Renal cortical epithelial cell (primary cell): ENCODE measurements around the gene PDCD7. TPM values are rescaled to one million over a fixed set of nuclear protein-coding genes. Genes with fewer than 3 reads are reported as not detected.
"Not testable (repeated sequence)": the region's sequence is repeated elsewhere in the genome, so short reads cannot be mapped to it uniquely, and the experiment has no call there.

Experiments
- DNase-seq: peaks from one replicate; pipeline ENCODE4 v3.0.0-alpha.2; 2011; ENCODE audit warnings: low read depth
- total RNA-seq: library from RNA; depleted of rRNA; stranded (reverse); fragments of >200 nt; gene quantifications from 2 replicates; pipeline ENCODE4 v1.2.3, GENCODE V29; 2014

PDCD7 gene
- total RNA-seq, 1 donor from 2014 or later, result 18.4 TPM

DNA sequence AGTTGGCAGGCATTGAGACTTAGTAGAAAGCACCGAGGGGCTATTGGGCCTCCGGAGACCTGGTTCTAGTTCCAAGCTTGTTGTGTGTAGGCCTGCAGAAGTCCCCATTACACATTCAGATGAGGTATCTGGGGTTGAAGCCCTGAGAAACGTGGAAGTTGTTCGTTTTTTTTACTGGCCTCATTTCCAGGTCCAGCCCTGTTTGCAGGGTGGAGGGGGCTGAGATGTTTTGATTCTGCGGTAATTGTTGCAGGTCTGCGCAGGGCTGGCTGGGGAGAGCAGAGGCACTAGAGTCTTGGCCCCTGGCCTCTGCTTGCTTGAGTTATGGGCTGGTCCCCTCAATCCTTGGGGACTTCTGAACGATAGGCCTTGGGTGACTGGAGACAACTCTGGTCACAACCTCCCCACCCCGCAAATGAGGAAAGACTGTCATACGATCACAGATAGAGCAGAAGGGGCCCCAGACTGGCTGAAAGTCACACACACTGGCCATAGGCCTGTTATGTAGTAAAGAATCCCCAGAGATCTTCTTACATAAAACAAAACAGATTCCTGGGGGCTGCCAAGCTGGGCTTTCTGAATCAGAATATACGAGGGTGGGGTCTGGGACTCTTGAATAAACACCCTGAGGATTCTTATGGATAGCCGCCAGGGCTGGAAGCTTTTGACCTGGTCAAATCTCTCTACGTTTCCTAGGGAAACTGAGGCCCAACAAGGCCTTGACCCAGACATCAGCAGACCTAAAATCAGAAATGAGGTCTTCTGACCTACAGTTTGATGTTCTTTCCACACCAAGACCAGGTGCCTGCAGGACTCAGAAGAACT is 41.5 kb downstream of the PDCD7 start:
- DNase-seq, result no peak

DNA sequence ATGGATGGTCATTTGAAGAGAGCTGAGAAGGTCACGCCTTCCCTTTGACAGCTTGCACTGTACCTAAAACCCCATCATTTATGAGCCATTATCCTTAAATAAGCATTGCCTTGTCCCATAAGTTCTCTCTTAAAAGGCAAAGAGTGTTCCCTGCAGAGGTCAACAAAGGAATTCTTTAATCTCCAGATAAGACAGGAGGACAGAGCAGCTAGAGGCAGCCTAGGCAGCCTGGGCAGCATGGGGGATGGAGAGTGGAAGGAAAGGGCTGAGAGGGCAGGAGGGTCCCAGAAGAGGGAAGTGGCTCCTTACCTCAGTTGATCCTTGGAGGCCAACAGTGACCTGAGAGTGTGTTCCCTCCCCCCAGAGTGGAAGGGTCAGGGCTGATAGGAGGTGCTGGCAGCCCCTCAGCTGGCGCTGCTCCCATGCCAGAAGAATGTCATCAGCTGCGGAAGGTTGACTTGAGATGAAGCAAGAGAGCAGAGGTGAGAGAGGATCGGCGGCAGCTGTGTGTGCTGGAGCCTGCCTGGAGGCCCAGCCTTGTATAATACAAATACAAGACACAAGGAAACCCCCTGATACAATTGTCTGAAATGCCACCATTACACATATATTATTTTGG is 44.3 kb downstream of the PDCD7 start:
- peak; percentile 10 for DNase-seq

DNA sequence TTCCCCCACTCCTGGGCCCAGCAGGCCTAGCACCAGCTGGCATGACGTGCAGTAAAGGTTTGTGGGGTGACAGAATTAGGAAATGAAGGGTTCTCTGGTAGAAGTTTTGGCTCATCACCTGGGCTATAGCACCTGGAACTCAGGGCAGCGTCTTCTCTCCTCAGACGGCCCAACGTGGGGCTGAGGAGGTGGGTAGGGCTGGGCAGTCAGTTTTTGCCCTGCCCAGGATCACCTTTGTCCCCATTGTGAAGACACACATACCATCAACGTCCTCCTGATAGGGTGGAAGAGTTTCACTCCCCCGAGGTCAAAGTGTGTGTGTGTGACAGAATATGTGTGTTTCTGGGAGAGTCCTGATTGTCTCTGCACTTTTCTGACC is 45.0 kb downstream of the PDCD7 start:
- no peak for DNase-seq

DNA sequence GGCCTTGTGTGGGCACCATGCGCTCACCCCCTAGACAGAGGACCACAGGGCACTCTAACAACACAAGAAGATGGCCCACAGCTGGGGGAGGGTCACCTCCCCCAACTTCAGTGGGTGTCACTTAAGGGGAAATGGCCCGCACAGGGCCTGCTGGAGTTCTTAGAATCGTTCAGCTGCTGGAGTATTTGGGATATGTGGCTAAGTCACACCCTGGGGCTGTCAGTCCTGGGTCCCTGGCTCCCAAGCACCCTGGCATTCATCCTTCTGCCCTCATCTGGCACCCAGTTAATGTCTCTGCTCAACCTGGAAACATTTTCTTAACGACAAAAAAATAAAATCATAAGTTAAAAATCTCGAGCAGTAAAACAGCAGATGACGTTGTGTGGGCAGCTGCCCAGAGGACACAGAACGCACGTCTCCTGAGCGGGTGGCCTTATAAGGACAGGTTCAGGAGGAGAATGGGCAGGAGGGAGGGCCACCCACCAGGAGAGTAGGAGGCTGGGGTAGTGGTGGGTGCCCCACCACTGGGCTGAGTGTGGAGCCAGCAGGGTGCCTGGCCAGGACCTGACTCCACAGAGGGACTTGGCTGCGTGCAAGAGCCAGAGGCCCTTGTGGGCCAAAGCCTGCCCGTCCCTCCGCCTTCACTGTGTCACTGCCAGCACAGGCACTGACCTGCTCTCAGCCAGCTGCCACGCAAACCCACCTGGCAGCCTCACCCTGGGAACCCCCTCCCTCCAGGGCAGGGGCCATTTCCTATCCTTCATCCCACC is 45.5 kb downstream of the PDCD7 start:
- no peak for DNase-seq

DNA sequence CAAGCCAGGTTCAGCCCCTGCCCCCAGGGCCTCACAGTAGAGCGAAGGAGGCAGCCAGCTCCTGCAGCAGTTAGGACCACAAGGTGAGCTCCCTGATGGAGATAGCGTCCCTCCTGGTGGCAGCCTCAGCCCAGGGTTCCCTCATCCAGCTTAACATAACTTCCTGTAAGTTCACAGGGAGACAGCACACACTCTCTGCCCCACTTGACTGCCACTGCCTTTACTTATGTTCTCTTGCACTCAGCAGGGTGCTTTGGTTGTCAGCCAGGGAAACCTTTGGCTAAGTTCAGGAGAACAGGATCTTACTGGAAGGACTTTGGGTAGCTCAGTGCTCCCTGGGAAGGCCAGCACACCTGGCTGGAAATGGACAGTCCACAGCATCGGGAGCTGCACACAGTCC is 46.2 kb downstream of the PDCD7 start:
- no peak for DNase-seq

DNA sequence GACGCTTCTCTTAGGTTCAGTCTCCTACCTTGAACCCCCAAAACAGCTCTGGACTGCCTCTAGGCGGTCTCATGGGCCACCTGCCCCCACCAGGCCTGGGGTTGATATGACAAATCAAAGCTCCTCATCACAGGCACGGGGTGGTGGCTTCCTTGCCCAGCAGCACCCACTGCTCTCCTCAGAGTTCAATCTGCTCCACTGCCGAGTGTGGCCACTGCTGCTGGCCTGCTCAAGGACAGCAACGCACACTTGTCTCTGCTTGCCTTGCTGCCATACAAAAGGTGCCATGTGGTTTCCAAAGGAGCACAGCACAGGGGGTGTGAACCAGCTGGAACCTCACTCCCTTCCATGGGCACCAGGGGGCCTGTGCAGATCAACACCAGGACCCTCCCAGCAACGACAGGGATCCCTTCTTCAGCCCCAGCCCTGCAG is 46.9 kb downstream of the PDCD7 start:
- no peak for DNase-seq

DNA sequence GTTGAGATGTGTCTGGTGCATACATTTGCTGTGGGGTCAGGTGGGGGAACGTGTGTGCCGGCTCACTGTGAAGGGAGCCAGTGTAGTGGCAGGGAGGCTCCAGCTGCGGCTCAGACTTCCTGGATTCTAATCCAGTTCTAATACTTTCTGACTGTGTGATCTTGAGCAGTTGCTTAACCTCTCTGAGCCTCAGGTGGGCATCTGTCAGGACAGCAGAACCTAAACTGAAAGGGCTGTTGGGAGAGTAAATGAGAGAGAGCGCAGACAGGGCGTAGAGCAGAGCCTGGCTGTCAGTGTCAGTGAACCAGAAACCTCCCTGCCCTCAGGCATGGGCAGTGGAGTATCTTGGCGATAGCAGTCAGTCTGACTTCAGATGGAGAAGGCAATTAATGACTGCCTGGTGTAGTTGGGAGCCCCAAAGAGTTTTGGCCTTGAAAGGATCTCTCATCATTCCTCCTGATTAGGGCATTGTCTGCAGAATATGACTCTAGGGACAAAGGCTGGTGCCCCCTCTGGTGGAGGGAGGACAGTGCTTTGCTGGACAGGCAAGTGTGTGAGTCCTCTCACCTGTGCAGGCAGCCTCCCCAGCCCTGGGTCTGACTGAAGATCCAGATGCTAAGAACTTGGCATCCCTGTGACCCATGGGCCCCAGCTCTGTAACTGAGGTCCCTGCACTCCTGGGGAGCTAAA is 47.5 kb downstream of the PDCD7 start:
- DNase-seq, result peak; percentile 34

DNA sequence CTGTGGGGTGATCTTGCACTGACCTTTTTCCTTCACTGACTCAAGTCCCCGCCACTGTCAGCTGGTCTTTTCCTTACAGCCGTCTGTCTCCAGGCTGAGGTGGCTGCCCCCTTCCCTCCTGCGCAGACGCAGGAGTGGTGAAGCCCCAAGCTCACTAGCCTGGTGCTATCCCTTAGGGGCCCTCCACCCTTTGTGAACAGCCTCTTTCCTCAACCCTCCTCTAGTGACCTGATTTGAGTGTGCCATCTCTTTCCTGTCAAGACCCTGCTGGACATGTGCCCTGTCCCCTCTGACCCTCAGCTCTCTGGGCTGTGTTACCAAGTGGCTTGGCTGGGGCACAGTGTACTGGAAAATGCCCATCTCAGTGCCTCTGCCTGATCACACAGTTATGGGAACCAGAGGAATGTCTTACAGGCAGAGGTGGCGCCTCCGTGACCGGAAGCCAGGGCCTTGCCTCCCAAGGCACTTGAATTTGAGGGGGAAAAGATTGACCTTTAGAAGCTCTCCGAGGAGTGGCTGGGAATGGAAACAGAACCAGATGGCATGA is 48.3 kb downstream of the PDCD7 start:
- DNase-seq, result no peak

DNA sequence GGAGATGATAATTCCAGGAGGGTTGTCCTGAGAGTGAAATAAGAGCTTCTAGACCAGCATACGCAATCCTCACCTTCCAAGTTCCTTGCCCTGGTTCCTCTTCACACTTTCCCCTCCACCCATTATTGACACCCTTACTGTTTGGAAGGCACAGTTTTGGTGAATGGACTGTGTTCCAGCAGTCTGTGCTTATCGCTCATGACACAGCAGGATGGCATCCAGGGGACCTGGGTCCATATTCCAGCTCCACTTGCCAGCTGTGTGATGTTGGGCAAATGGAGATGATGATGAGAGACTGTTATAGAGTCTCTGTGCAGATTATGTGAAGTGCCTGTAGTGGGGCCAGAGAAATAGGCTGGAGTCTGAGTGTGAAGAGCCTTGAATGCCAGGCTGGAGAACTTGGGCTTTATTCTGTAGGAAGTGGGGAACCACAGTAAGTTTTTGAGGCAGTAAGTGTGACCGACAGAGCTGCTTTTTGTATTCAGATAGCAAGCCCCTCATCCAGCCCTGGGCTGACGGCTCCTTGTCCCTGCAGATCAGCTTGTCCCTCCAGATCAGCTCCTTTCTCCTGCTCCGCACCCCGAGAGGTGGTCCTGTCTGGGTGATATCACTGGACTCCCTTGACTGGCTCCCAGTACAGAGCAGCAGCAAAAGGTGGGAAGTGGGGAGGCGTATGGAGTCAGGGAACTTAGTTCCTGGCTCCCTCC is 49.0 kb downstream of the PDCD7 start:
- DNase-seq, result no peak

DNA sequence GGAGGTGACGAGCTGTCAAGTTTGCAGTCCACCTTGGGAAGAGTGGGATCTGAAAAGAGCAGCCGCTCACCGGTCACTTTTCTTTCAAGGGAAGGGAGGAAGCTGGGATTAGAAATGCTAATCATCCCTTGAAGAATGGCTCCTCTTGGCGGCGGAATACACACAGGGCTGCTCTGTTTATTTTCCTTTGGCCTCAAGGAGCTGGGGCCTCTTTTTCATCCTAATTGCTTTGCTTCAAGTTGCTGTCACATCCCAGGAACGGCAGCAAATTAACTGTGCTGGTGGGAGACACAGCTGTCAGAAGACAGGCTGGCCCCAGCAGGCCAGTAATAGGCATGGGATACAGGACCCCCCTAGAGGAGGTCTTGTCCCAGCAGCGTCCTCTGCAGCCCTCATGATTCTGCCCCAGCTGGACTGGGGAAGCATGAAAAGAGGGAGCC is 50.3 kb downstream of the PDCD7 start:
- peak; percentile 25 for DNase-seq

DNA sequence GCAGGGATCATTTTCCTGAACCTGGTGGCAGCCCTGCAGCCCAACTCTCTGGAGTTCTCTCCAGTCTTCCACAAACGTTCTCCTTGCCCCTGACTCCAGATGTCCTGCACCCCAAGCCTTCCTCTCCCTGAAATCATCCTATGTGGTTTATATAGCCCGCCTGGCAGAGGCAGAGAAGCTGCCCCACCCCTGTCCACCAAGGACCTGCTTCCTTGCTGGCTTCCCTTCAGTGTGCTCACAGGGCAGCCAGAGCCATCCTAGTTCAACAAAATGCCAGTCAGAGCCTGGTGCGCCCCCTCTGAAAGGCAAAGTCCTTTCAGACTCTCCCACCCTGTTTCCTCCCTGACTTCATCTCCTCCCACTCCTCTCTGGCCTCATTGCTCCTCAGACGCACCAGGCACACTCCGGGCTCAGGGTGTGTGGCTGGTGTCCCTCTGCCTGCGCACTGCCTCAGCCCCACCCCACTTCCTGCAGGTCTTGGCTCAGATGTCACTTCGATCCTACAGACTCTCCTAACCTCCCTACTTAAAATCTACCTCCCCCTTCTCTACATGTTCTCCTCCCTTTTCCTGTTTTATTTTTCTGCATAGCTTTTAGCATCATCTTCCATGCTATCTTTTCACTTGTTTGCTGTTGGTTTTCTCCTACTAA is 51.2 kb downstream of the PDCD7 start:
- DNase-seq, result no peak

DNA sequence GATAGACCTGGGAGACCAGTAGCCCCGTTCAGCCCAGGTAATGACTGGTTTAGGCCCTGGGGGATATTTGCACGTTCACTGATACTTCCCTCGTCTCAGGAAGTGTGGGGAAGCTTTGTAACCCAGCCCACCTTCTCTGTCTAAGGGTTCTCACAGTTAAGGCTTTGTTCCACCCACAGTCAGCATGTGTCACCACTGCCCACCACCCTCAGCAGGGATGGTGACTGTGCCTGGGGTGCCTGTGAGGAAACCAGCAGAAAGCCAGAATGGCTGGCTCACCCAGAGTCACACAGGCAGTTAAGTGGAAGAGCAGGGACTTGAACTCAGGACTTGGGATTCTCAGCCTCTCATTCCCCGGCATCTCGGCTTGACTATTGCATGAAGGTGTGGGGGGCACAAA is 51.9 kb downstream of the PDCD7 start:
- DNase-seq, result no peak

DNA sequence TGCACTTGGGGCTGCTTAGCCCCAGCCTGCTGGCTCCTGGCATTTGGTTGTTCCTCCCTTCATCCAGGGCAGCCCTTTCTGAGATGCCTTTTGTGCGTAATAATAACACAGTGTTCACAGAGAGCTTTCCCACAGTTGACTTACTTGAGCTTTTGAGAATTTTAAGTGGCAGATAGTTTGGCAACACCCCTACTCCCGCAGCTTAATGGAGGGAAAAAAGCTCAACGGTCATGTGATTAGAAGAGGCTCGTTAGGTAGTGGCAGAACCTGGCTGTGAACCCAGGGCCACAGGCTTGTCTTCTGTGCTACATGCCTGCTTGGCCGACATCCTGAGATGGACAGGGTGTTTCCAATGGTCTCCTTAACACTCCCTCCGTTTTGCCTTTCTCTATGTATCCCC is 52.3 kb downstream of the PDCD7 start:
- no peak for DNase-seq

DNA sequence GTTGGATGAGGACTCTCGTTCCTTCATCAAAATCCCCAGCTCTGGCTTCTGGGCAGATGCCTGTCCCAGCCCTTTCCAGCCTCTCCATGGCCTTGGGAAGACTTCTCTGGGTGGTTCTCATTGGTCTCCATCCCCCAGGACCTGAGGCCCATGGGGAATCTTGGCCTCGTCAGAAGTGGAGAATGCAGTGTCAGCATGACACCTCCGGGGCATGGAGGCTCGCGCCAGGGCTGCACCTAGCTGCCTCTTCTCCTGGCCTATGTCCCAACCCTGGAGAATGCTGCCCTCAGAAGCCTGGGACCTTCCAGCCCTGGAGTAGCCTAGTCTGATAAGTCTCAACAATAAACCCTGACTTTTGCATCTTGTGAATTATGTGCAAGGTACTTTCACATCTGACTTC is 54.0 kb downstream of the PDCD7 start:
- no peak for DNase-seq

DNA sequence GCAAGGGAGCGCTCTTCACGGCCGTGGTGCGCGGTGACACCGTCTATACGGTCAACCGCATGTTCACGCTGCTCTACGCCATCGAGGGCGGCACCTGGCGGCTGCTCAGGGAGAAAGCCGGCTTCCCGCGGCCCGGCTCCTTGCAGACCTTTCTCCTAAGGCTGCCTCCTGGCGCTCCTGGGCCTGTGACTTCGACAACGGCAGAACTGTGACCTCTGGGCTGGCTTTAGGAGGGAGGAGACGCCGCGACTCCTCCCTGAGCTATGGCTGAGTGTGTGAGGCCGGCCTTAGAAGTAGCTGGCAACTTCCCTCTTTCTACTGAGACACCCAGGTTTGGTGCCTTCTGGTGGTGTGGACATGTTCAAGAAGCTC is 55.6 kb downstream of the PDCD7 start:
- DNase-seq, result peak; percentile 40

DNA sequence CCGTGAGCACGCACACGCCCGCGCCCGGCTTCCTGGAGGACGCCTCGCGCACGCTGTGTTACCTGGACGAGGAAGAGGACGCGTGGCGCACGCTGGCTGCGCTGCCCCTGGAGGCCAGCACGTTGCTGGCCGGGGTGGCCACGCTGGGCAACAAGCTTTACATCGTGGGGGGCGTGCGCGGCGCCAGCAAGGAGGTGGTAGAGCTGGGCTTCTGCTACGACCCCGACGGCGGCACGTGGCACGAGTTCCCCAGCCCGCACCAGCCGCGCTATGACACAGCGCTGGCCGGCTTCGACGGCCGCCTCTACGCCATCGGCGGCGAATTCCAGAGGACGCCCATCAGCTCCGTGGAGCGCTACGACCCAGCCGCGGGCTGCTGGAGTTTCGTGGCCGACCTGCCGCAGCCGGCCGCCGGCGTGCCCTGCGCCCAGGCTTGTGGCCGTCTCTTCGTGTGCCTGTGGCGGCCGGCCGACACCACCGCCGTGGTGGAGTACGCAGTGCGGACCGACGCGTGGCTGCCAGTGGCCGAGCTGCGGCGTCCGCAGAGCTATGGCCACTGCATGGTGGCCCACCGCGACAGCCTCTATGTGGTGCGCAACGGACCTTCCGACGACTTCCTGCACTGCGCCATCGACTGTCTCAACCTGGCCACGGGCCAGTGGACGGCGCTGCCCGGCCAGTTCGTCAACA is 56.2 kb downstream of the PDCD7 start:
- DNase-seq, result no peak

DNA sequence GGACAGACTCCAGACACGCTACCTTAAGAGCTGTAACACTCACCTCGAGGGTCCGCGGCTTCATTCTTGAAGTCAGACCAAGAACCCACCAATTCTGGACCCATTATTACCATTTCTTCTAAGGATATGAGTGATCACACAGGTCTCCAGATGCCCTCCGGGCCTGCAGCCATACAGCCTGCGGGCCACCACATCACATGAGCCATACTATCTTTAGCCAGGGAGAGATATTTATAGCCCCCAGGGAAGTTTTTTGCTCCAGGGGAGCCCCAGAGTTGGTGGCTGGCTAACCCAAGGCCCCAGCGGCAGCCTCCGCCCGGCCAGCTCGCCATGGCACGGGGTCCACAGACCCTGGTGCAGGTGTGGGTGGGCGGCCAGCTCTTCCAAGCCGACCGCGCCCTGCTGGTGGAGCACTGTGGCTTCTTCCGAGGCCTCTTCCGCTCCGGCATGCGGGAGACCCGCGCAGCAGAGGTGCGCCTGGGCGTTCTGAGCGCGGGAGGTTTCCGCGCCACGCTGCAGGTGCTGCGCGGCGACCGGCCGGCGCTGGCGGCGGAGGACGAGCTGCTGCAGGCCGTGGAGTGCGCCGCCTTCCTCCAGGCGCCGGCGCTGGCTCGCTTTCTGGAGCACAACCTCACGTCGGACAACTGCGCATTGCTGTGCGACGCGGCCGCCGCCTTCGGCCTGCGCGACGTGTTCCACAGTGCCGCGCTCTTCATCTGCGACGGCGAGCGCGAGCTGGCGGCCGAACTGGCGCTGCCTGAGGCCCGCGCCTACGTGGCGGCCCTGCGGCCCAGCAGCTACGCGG is 56.9 kb downstream of the PDCD7 start, which contains the start of gene KBTBD13:
KBTBD13 (plus strand) TSS at position 261 of the 805 bp plus-strand sequence; CDS start at position 331, 70 bp downstream.
- no peak for DNase-seq

DNA sequence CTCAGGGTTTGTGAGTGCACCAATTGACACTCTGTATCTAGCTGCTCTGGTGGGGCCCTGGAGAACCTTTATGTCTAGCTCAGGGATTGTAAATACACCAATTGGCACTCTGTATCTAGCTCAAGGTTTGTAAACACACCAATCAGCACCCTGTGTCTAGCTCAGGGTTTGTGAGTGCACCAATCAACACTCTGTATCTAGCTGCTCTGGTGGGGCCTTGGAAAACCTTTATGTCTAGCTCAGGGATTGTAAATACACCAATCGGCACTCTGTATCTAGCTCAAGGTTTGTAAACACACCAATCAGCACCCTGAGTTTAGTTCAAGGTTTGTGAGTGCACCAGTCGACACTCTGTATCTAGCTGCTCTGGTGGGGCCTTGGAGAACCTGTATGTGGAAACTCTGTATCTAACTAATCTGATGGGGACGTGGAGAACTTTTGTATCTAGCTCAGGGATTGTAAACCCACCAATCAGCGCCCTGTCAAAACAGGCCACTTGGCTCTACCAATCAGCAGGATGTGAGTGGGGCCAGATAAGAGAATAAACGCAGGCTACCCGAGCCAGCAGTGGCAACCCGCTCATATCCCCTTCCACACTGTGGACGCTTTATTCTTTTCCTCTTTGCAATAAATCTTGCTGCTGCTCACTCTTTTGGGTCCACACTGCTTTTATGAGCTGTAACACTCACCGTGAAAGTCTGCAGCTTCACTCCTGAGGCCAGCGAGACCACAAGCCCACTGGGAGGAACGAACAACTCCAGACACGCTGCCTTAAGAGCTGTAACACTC is 57.8 kb downstream of the PDCD7 start:
- DNase-seq, result not testable (repeated sequence)
